Stimulated activated CD4-positive, alpha-beta T cell treated with anti-CD3 and anti-CD28 coated beads, Interleukin-2, amount 100 ng/mL, for 4 hours (primary cell): ENCODE results near the gene PARD3B.

Source experiments
- DNase-seq: peaks from one replicate; pipeline ENCODE4 v3.0.0-alpha.2; 2020; ENCODE audit warnings: low read depth

PARD3B gene

GRCh38 chr2:205066081-205066480 lies 520.8 kb downstream of the PARD3B start:
- no peak for DNase-seq

DNA sequence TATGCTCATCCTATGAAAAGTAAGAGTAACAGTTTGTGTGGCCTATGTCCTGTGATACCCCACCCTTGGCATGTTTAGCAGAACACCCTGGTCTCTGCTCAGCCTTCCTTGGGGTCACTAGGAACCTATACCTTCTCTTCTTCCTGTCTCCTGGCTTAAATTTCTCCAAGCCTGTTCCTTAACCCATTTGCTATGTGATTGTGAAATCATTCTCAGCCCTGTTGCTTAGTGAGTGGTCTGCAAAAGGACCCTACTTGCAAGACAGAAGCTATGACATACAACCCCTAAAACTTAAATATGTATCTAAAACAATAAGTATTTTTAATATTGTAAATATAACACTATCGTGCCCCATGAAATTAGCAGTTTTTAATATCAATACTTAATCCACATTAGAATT lies 524.7 kb downstream of the PARD3B start:
- no peak for DNase-seq

GRCh38 chr2:205070889-205071288 lies 525.6 kb downstream of the PARD3B start:
- no peak for DNase-seq

DNA sequence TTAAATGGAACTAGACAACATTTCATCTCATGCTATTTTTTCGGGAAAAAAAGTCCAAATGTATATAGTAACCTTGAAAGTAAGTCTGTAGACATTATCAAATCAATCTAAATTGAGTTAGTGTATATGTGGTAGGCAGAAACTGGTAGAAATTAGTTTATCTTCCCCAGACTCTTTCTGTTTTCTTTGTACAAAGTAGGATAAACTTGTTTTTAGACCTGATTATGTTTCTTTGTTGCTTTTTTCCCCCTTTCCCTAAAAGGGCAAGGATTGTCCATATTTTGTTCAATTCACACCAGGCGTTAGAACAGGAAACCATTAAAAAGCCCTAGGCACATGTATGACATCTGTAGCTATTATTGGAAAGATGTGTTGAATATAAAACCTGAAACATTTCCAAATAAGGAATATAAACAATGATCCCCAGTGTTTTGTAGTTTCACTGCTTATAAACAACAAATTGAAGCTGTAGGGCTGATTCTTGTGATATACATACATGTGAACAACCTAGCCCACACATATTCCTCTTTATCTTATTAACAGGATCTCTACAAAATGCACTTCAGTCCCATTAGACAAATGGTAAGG lies 528.3 kb downstream of the PARD3B start:
- DNase-seq: no peak

GRCh38 chr2:205076405-205076804 lies 531.1 kb downstream of the PARD3B start:
- DNase-seq: no peak

GRCh38 chr2:205077159-205077558 lies 531.9 kb downstream of the PARD3B start:
- DNase-seq: no peak

DNA sequence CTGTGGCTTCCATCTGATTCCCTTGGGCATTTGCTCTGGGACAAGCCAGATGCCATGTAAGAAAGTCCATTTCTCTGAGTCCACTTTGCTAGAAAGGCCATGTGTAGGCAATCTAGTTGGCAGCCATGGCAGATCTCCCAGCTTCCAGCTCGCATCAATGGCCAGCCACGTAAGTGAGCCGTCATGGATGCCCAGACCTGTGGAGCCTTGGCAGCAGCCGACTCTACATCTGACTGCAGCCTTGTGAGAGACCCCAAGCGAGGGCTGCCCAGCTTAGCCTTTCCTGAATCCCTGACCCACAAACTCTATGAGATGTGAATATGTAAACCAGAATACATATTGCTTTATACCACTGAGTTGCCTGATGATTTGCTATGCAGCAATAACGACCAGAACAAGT lies 533.5 kb downstream of the PARD3B start:
- DNase-seq: no peak

GRCh38 chr2:205079173-205079572 lies 533.9 kb downstream of the PARD3B start:
- no peak for DNase-seq

DNA sequence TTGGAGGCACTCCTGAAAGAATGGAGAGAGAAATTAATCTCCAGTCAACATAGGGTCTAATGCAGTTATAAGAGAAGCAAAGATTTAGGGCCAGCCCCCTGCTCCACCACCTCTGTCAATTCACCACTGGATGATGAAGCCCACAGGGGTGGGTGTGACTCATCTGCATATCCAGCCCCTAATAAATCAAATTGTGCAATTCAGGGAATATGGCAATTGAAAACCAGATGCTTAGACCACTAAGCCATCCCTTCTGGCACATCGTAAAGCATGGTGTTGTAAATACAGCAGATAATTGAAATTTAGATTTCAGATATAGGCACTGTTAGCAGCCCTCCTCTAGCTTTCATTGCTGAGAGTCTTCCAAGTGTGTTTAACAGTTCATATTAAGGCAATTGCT lies 541.4 kb downstream of the PARD3B start:
- no peak for DNase-seq

DNA sequence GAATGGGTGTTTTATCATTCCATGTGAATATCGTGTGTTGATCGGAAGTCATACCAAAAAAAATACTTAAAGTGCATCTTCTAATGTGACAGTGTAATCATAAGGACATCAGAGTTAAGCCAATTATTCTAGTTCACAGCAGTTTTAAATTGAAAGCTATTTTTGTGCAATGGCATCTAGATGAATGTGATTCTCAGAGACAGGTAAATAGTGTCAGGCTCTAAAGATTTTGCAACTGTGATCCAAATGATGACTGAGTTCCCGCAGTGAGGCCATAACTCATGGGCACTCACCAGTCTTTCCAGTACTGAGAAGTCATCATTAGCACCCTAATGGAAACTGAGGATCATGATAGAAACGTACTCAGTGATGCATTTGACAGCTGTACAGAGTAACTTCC lies 542.6 kb downstream of the PARD3B start:
- no peak for DNase-seq

- DNase-seq: no peak
Measured at GRCh38 chr2:205089958-205090357, 544.7 kb downstream of the PARD3B start.

- DNase-seq: no peak
Measured at GRCh38 chr2:205091411-205091810, 546.1 kb downstream of the PARD3B start.

DNA sequence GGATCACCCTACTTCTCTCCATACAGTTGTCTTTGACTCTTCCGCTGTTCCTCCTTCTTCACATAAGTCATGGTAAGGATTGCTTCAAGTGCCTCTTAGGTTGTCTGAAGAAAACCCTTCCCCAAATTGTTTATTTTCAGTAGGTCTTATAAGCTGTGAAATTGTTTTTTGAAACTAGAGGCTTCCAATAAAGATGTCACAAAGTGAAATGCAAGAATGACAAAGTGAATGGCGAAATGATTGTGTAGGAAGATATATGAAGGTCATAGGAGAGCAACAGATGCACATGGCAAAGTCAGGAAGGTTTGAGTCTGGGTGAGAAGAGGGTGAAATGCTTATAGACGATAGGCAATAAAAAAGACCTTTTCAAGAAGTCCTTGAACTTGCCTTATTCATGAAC lies 548.8 kb downstream of the PARD3B start:
- no peak for DNase-seq

- no peak for DNase-seq
Measured at GRCh38 chr2:205103699-205104098, 558.4 kb downstream of the PARD3B start.

DNA sequence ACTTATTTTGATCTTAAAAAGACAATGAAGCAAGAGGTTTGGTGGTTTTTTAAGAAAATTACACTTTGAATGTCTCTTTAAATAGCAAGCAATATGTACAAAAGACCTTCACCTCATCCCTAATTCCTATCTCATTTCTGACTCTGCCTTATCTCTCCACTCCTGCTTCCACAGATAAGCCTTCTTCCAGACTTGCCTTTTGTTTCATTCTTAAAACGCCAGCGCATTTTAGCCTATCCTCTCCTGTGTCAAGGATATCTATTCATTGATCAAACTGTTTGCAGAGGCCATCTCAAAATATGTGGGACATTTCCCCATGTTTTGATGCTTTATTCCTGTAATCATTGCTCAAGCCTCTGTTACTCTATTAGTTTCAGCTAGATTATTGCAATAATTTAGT lies 562.5 kb downstream of the PARD3B start:
- DNase-seq: no peak

- no peak for DNase-seq
Measured at GRCh38 chr2:205115511-205115910, 570.2 kb downstream of the PARD3B start.

GRCh38 chr2:205117125-205117524 lies 571.9 kb downstream of the PARD3B start:
- DNase-seq: no peak

GRCh38 chr2:205119136-205119535 lies 573.9 kb downstream of the PARD3B start:
- DNase-seq: no peak

DNA sequence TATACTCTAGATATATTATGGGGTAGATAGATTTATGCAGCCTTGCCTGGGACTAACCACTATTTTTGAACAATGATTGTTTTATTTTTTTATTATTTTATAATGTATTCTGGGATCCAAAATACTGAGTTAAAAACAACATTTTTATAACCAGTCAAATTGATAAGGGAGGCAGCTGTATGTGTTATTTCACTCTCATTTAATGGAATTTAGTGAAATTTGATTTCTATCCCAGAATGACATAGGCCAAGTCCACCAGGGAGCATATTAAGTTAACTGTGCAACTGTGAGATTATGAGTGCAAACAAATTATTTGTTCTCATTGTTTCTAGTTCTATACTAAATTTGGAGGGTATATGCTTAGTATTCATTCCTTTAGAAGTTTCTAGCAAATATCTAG lies 583.5 kb downstream of the PARD3B start:
- DNase-seq: no peak

DNA sequence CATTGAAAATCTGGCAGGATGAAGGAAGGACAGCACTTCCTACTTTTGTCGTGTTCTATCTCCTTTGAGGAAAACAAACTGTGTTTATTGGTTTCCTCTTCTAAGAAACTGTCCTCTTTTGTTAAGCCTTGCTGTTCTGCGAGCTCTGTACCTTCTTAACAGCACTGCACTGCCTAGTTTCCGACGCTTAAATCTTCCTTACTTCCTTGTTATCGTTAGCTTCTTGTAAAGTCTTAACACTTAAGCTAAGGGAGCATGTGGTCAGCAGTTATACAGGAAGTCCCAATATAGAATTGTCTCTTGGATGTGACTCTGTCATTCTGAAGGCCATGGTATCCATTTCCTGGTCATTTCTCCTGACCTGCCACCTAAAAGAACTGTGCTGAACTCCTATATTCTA lies 584.3 kb downstream of the PARD3B start:
- DNase-seq: no peak

GRCh38 chr2:205130111-205130829 lies 585.0 kb downstream of the PARD3B start:
- DNase-seq: no peak

GRCh38 chr2:205133544-205133943 lies 588.3 kb downstream of the PARD3B start:
- DNase-seq: no peak

DNA sequence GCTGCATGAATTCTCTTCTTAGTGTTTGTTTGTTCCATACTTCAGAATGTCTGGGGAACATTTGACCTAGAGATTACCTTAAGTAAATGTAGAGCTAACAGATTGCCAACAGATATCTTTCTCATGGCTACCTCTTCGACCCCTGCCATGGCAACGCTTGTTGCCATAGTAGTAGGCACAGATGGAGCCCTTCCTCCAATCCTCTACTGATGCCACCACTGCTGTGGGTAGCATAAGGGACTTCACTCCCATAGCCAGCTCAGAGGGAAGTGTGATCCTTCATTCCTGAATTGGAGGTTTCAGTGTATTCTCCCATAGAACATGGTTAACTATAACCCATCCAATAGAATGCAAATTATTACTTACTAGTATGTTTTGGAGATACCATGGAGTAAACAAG lies 593.5 kb downstream of the PARD3B start:
- no peak for DNase-seq

DNA sequence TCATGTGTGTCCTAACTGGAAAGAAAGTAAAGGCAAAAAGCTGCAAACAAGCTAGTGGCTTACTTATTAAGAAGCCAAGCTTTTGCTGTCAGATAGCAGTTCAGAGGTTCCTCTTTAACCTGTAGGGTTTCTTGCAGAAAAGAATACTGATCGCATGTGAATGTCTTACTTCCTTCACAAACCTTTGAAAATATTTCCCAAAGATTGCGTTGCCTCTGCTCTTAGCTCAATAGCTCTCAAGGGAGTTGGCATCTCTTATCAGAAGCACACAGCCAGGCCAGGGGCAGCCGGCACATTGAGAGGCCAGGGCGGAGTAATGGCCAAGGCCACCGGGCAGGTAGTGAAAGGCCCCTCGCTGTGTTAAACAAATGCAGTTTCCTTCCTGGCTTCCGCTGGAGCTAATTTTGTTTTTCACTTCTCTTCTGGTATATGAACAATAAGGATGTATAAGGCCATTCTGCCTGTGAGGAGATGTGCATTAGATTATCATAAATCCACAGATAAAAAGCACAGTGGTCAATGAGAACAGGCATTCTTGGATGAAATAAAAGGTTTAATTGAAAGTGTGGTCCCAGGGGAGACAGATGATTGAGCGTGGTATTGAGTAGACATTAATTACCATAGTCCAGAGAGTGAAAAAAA lies 594.7 kb downstream of the PARD3B start:
- DNase-seq: no peak
